Vagina (tissue), 2 donors: Measurements from ENCODE around the gene GALNTL6. TPM values are rescaled to one million over a fixed set of nuclear protein-coding genes. Genes with fewer than 3 reads are reported as not detected.

Experiments
- DNase-seq, 2 donors: peaks; one replicate each; pipeline ENCODE4 v3.0.0-alpha.2; 2017; ENCODE audit errors: extremely low spot score in 2 of 2
- H3K27ac ChIP-seq: fragments of 200-600 bp; sonication (generic); one replicate; pipeline ENCODE4 v1.5.1; 2019
- H3K27me3 ChIP-seq: fragments of 200-600 bp; sonication (generic); one replicate; pipeline ENCODE4 v1.5.1; 2019
- H3K36me3 ChIP-seq, 2 donors: fragments of 200-600 bp; sonication (generic); one replicate each; pipeline ENCODE4 v1.5.1; 2017 to 2019
- H3K4me1 ChIP-seq: fragments of 200-600 bp; sonication (generic); one replicate; pipeline ENCODE4 v1.5.1; 2019
- H3K4me3 ChIP-seq, 2 donors: fragments of 200-600 bp; sonication (generic); 1 replicate in 1 of 2; 2 replicates in 1 of 2; pipeline ENCODE4 v1.5.1; 2016 to 2019
- H3K9me3 ChIP-seq: fragments of 200-600 bp; sonication (generic); one replicate; pipeline ENCODE4 v1.5.1; 2019
- POLR2A ChIP-seq, 2 donors: fragments of 450-650 bp; IDR thresholded peaks; one replicate each; pipeline ENCODE4 v1.6.1; 2017; ENCODE audit warnings: antibody characterized with exemption in 2 of 2, mild to moderate bottlenecking in 2 of 2, moderate library complexity in 2 of 2
- POLR2AphosphoS5 ChIP-seq, 2 donors: sonication (generic); formaldehyde crosslinking; IDR thresholded peaks; one replicate each; pipeline ENCODE4 v1.9.0; 2017; ENCODE audit warnings: antibody characterized with exemption in 2 of 2, mild to moderate bottlenecking in 2 of 2, low read depth in 1 of 2; ENCODE audit not compliant: insufficient read depth in 1 of 2
- intact Hi-C: fragments of 100-400 bp; cut with DNase I; formaldehyde crosslinking; loops from one replicate; pipeline ENCODE4 v1.15.1; 2023
- total RNA-seq: library from RNA; depleted of rRNA; stranded (reverse); fragments of >200 nt; gene quantifications from one replicate; pipeline ENCODE4 v1.2.3, GENCODE V29; 2016
- TF ChIP-seq, protein P1 (sequence below), 3 experiments: fragments of 450-650 bp in 2 of 3; fragments of 200-600 bp in 1 of 3; sonication (generic) in 1 of 3; IDR thresholded peaks; one replicate each; pipeline ENCODE4 v1.5.1; 2017 to 2019; ENCODE audit warnings: antibody characterized with exemption in 3 of 3, mild to moderate bottlenecking in 2 of 3, moderate library complexity in 2 of 3

Gene GALNTL6
- total RNA-seq, 1 donor from 2014 or later: 0.74 TPM

DNA sequence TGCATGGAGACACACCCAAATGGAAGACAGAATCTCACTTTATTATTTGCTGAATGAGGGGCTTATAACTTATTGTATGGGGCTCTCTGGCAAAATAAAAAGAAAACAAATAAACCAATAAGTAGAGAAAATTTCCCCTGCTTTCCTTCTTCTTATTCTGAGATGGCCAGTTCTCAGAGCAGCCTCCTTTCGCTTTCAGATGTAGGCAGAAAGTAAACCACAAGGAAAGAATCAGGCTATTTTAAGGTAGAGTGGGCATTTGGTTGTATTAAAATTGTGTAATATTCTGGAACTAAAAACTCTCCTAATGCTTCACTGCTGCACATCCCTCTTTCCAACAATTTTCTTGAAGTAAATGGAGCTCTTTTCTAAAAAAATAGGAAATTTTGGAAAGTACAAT is 241.8 kb downstream of the GALNTL6 start:
- intact Hi-C loops: no loop called here
- DNase-seq: no peak
- Histone ChIP-seq H3K27ac (no peak overlapping the region), H3K9me3 (no peaks in the 10 kb centered on the region), H3K4me1 (no peaks in the 10 kb centered on the region), H3K27me3 (no peaks in the 10 kb centered on the region), H3K36me3 (no peaks in the 10 kb centered on the region), H3K4me3 (no peak overlapping the region)
- no peak for TF ChIP-seq POLR2AphosphoS5 (IDR thresholded peaks at IDR 0.05; ENCODE audit: insufficient read depth in 1 of 2, low read depth in 1 of 2)
- TF ChIP-seq, protein P1, sequence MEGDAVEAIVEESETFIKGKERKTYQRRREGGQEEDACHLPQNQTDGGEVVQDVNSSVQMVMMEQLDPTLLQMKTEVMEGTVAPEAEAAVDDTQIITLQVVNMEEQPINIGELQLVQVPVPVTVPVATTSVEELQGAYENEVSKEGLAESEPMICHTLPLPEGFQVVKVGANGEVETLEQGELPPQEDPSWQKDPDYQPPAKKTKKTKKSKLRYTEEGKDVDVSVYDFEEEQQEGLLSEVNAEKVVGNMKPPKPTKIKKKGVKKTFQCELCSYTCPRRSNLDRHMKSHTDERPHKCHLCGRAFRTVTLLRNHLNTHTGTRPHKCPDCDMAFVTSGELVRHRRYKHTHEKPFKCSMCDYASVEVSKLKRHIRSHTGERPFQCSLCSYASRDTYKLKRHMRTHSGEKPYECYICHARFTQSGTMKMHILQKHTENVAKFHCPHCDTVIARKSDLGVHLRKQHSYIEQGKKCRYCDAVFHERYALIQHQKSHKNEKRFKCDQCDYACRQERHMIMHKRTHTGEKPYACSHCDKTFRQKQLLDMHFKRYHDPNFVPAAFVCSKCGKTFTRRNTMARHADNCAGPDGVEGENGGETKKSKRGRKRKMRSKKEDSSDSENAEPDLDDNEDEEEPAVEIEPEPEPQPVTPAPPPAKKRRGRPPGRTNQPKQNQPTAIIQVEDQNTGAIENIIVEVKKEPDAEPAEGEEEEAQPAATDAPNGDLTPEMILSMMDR (IDR thresholded peaks at IDR 0.05): no peak
- TF ChIP-seq POLR2A (IDR thresholded peaks at IDR 0.05): no peak

DNA sequence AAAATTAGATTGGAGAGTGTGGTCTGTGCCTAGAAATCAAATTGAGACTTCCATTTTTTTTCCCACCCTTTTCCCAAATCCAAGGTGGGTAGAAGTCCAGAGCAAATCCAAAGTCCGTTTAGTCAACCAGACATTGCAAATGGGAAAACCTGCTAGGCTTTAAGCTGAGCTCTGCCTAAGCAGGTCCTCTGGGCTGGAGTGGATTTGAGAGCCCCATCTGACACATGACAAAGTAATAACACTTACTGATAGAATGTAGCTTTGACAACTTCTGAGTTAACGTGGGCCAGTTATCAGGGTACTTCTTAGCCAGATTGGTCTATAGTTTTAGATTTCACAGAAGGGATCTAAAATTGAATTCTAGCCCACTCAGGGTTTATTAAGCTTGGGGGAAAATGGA is 242.3 kb downstream of the GALNTL6 start:
- H3K27me3 ChIP-seq: no peaks in the 10 kb centered on the region
- intact Hi-C loops: no loop called here
- no peak overlapping the region for H3K27ac ChIP-seq
- DNase-seq: no peak
- no peaks in the 10 kb centered on the region for H3K9me3 ChIP-seq
- TF ChIP-seq, protein P1 (IDR thresholded peaks at IDR 0.05): no peak
- no peaks in the 10 kb centered on the region for H3K4me1 ChIP-seq
- no peak overlapping the region for H3K4me3 ChIP-seq
- no peaks in the 10 kb centered on the region for H3K36me3 ChIP-seq

DNA sequence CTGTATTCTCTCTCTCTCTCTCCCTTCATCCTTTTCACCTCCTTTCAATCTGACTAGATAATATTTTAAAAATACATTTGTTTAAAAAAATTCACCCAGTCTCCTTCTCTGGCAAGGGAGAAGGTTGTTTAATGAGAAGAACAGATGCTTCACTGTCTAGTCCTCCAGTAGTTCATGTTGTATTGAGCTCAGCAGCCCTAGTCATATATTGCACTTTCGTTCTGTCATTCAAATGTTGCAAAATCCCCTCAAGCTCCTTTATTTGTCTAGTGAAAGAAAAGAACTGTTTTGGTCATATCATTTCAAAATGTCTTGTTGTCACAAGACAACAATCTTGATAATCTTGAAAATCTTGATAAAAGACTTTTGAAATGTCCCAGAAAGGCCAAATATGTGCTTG is 248.0 kb downstream of the GALNTL6 start:
- Histone ChIP-seq H3K27ac (no peak overlapping the region), H3K4me3 (no peak overlapping the region), H3K27me3 (no peaks in the 10 kb centered on the region), H3K36me3 (no peaks in the 10 kb centered on the region), H3K9me3 (no peaks in the 10 kb centered on the region), H3K4me1 (no peaks in the 10 kb centered on the region)
- no peak for TF ChIP-seq POLR2AphosphoS5 (IDR thresholded peaks at IDR 0.05; ENCODE audit: insufficient read depth in 1 of 2, low read depth in 1 of 2)
- TF ChIP-seq POLR2A (IDR thresholded peaks at IDR 0.05): no peak
- TF ChIP-seq, protein P1 (IDR thresholded peaks at IDR 0.05): no peak
- no peak for DNase-seq
- intact Hi-C loops: no loop called here

DNA sequence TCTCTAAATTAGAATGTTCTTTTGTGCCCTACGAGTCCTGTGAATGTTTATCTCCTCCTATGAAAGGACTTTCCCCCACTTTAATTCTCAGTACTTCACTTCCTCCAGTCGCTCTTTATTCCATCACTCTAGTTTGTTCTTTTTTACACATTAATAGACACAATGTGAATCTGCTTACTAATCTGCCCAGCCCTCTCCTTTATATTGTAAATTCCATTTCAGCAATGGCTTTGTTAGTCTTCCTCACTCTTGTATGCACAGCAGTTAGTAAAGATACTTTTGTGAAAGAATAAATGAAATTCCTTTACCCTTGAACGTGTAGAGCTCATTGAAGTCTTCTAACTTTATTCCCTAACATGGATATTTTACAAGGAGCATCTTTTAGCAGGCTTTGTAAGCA is 255.3 kb downstream of the GALNTL6 start:
- no peaks in the 10 kb centered on the region for H3K4me1 ChIP-seq
- H3K27me3 ChIP-seq: no peaks in the 10 kb centered on the region
- H3K27ac ChIP-seq: no peak overlapping the region
- DNase-seq: no peak
- TF ChIP-seq POLR2A (IDR thresholded peaks at IDR 0.05) (no peak), POLR2AphosphoS5 (IDR thresholded peaks at IDR 0.05; ENCODE audit: insufficient read depth in 1 of 2, low read depth in 1 of 2) (no peak)
- TF ChIP-seq, protein P1 (IDR thresholded peaks at IDR 0.05): no peak
- no peaks in the 10 kb centered on the region for H3K9me3 ChIP-seq
- no peak overlapping the region for H3K4me3 ChIP-seq
- intact Hi-C loops: no loop called here
- no peaks in the 10 kb centered on the region for H3K36me3 ChIP-seq

DNA sequence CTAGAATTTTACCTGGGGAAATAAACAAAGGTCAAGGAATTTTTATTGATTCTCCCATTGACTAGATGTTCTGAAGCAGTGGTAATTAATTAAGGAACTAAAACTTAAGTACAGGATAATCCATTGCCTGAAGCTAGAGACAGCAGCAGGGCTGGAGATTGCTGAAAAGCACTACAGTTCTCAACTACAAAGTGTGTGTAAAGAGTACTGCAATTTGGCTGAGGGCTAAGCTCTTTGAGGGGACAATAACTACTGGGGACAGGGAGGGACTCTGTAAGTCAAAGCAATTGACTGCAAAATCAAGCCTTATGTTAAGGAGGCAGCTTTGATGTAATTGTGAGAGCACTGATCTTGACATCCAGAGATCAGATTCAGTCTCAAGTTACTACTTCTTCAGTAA is 260.4 kb downstream of the GALNTL6 start:
- Histone ChIP-seq H3K9me3 (no peaks in the 10 kb centered on the region), H3K27ac (no peak overlapping the region), H3K36me3 (no peaks in the 10 kb centered on the region), H3K4me1 (no peaks in the 10 kb centered on the region), H3K27me3 (no peaks in the 10 kb centered on the region), H3K4me3 (no peak overlapping the region)
- DNase-seq: no peak
- TF ChIP-seq, protein P1 (IDR thresholded peaks at IDR 0.05): no peak
- TF ChIP-seq POLR2AphosphoS5 (IDR thresholded peaks at IDR 0.05; ENCODE audit: insufficient read depth in 1 of 2, low read depth in 1 of 2): no peak
- no peak for TF ChIP-seq POLR2A (IDR thresholded peaks at IDR 0.05)
- intact Hi-C loops: no loop called here
